COLO668 (cell line): ENCODE data around the gene MAP6.

Source experiments
- DNase-seq: peaks from one replicate; lab custom pipeline; 2025; ENCODE audit not compliant: unreplicated experiment; lab: John Stamatoyannopoulos, UW

Gene MAP6

GRCh38 chr11:75667255-75667830 is 1.5 kb downstream of the MAP6 start:
- DNase-seq: peak; percentile 69

GRCh38 chr11:75665990-75666389 is 2.8 kb downstream of the MAP6 start:
- no peak for DNase-seq

- no peak for DNase-seq
These were observed 3.7 kb downstream of the MAP6 start for GRCh38 chr11:75665126-75665525.

GRCh38 chr11:75664389-75664788 is 4.4 kb downstream of the MAP6 start:
- no peak for DNase-seq

- no peak for DNase-seq
These were observed 5.0 kb downstream of the MAP6 start for GRCh38 chr11:75663808-75664207.

- no peak for DNase-seq
These were observed 9.0 kb downstream of the MAP6 start for GRCh38 chr11:75659836-75660235.

- DNase-seq: no peak
These were observed 12.7 kb downstream of the MAP6 start for GRCh38 chr11:75656044-75656727.

- no peak for DNase-seq
These were observed 13.2 kb downstream of the MAP6 start for GRCh38 chr11:75655605-75656004.

- no peak for DNase-seq
These were observed 14.5 kb downstream of the MAP6 start for GRCh38 chr11:75654314-75654713.

- no peak for DNase-seq
These were observed 15.3 kb downstream of the MAP6 start for GRCh38 chr11:75653532-75653931.

GRCh38 chr11:75652936-75653335 is 15.9 kb downstream of the MAP6 start:
- DNase-seq: no peak

GRCh38 chr11:75651218-75651617 is 17.6 kb downstream of the MAP6 start:
- no peak for DNase-seq

GRCh38 chr11:75650167-75650723 is 18.6 kb downstream of the MAP6 start:
- DNase-seq: no peak

- no peak for DNase-seq
These were observed 23.9 kb downstream of the MAP6 start for GRCh38 chr11:75644946-75645345.

GRCh38 chr11:75644370-75644769 is 24.5 kb downstream of the MAP6 start:
- DNase-seq: no peak

- DNase-seq: no peak
These were observed 26.3 kb downstream of the MAP6 start for GRCh38 chr11:75642402-75643113.

GRCh38 chr11:75639762-75640181 is 29.1 kb downstream of the MAP6 start:
- DNase-seq: peak; percentile 81

GRCh38 chr11:75637998-75638397 is 30.8 kb downstream of the MAP6 start:
- DNase-seq: no peak

GRCh38 chr11:75635066-75635862 is 33.6 kb downstream of the MAP6 start:
- DNase-seq: no peak

GRCh38 chr11:75633409-75634066 is 35.3 kb downstream of the MAP6 start:
- DNase-seq: no peak

- DNase-seq: no peak
These were observed 35.9 kb downstream of the MAP6 start for GRCh38 chr11:75632962-75633361.
